ENCODE results near the gene ZNF460.

DNA sequence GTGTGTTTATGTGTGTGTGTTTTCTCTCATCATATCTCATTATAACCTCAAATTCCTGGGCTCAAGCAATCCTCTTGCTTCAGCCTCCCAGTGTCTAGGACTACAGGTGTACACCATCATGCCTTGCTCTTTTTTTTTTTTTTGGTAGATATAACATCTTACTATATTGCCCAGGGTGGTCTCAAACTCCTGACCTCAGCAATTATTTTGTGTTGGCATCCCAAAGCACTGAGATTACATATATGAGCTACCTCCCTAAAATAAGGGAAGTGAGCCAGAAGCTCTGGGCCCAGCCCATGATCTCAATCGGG is 39.5 kb downstream of the ZNF460 start:
- TF ChIP-seq, protein P1, sequence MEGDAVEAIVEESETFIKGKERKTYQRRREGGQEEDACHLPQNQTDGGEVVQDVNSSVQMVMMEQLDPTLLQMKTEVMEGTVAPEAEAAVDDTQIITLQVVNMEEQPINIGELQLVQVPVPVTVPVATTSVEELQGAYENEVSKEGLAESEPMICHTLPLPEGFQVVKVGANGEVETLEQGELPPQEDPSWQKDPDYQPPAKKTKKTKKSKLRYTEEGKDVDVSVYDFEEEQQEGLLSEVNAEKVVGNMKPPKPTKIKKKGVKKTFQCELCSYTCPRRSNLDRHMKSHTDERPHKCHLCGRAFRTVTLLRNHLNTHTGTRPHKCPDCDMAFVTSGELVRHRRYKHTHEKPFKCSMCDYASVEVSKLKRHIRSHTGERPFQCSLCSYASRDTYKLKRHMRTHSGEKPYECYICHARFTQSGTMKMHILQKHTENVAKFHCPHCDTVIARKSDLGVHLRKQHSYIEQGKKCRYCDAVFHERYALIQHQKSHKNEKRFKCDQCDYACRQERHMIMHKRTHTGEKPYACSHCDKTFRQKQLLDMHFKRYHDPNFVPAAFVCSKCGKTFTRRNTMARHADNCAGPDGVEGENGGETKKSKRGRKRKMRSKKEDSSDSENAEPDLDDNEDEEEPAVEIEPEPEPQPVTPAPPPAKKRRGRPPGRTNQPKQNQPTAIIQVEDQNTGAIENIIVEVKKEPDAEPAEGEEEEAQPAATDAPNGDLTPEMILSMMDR (IDR thresholded peaks at IDR 0.05): no peak
- no peak for TF ChIP-seq POLR2A (IDR thresholded peaks at IDR 0.05)
